ENCODE measurements around the gene PRMT7.

DNA sequence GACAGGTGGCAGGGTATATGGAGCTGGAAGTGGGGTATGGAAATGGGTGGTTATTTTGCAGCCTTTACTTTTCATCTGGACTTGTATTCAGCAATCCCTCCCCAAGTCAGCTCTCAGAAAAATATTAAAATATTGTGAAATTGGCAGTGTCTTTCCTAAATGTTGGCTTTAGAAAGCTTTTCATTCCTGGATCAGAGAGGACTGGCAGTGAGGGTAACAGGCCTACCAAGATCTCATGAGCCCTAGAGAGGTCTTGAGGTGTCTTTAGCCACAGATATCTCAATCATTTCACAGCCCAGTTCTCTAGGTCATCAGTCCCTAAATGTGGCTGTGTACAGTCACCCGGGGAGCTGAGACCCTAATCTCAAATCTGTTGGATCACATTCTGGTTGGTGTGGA lies 22.6 kb upstream of the PRMT7 start:
- TF ChIP-seq, protein P1, sequence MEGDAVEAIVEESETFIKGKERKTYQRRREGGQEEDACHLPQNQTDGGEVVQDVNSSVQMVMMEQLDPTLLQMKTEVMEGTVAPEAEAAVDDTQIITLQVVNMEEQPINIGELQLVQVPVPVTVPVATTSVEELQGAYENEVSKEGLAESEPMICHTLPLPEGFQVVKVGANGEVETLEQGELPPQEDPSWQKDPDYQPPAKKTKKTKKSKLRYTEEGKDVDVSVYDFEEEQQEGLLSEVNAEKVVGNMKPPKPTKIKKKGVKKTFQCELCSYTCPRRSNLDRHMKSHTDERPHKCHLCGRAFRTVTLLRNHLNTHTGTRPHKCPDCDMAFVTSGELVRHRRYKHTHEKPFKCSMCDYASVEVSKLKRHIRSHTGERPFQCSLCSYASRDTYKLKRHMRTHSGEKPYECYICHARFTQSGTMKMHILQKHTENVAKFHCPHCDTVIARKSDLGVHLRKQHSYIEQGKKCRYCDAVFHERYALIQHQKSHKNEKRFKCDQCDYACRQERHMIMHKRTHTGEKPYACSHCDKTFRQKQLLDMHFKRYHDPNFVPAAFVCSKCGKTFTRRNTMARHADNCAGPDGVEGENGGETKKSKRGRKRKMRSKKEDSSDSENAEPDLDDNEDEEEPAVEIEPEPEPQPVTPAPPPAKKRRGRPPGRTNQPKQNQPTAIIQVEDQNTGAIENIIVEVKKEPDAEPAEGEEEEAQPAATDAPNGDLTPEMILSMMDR (IDR thresholded peaks at IDR 0.05), result no peak
- TF ChIP-seq, protein P2, sequence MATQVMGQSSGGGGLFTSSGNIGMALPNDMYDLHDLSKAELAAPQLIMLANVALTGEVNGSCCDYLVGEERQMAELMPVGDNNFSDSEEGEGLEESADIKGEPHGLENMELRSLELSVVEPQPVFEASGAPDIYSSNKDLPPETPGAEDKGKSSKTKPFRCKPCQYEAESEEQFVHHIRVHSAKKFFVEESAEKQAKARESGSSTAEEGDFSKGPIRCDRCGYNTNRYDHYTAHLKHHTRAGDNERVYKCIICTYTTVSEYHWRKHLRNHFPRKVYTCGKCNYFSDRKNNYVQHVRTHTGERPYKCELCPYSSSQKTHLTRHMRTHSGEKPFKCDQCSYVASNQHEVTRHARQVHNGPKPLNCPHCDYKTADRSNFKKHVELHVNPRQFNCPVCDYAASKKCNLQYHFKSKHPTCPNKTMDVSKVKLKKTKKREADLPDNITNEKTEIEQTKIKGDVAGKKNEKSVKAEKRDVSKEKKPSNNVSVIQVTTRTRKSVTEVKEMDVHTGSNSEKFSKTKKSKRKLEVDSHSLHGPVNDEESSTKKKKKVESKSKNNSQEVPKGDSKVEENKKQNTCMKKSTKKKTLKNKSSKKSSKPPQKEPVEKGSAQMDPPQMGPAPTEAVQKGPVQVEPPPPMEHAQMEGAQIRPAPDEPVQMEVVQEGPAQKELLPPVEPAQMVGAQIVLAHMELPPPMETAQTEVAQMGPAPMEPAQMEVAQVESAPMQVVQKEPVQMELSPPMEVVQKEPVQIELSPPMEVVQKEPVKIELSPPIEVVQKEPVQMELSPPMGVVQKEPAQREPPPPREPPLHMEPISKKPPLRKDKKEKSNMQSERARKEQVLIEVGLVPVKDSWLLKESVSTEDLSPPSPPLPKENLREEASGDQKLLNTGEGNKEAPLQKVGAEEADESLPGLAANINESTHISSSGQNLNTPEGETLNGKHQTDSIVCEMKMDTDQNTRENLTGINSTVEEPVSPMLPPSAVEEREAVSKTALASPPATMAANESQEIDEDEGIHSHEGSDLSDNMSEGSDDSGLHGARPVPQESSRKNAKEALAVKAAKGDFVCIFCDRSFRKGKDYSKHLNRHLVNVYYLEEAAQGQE (IDR thresholded peaks at IDR 0.05; ENCODE audit: insufficient read depth in 1 of 2, low read depth in 2 of 2, low read length in 1 of 2), result no peak

All from Panc1 (cell line).